ENCODE data around the gene EPB41L5. TPM values are rescaled to one million over a fixed set of nuclear protein-coding genes. Genes with fewer than 3 reads are reported as not detected.
A peak's percentile ranks its signal among the peaks of the same experiment; 100 is the strongest.
"Not testable (repeated sequence)": the region's sequence is repeated elsewhere in the genome, so short reads cannot be mapped to it uniquely, and the experiment has no call there.

Gene EPB41L5
- total RNA-seq: 40.3 TPM

DNA sequence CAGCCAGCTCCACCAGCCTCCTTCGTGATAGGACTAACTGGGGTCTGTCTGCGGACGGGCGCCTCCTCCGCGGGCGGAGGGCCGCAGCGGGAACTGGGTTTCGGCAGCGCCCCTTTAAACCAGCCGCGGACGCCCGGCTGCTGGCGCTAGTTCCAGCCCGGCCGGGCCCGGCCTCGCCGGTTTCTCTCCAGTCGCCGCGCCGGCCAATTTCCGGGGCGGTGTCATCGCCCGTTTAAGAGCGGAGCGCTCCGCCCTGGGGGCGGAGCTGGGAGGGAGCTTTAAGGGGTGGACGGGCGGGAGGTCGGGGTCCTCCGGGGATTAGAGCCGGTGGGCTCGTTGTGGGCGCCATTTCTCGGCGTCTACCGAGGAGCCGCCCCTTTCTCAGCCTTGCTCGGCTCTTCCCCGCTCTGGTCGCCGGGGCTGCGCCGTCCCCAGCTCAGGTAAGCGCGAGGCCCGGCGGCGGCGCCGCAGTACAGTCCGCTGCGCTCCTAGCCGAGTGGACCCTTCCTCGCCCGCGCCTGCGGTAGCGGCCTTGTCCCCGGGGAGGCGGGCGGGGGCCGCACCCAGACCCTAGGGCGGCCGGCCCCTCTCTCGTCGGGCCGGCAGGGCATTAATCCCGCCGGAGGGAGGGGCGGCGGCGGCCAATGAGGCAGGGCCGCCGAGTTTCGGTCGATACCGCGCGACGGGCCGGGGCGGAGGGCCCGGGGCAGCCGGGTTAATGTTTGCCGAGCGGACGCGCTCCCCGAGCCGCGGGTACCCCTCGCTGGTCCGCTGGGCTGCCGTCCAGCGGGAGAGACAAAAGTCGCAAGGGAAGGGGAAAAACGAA lies at the start of gene EPB41L5:
Gene EPB41L5 (plus strand): TSS at position 307 of the 826 bp plus-strand sequence. CDS start 6,008 bp downstream, outside the sequence.
- peak; percentile 98 for DNase-seq

DNA sequence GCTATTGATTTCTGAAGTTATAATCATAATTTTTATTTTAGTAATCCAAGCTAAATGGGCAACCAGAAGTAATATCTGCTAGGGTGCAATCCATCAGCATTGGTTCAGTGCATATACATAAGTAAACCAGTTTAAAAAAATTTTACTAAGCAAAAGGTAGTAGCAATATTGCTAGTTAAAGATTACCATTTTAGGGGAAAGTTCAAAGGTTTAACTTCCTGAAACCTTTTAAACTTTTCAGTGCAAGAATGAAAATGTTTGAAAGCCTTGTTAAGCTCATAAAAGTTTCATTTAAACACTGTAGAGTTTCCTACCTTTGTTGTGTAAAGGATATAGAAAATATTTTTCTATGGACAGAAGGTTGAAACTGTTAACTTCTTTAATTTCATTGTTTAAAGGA lies 31.0 kb upstream of the EPB41L5 start:
- no peak for DNase-seq

DNA sequence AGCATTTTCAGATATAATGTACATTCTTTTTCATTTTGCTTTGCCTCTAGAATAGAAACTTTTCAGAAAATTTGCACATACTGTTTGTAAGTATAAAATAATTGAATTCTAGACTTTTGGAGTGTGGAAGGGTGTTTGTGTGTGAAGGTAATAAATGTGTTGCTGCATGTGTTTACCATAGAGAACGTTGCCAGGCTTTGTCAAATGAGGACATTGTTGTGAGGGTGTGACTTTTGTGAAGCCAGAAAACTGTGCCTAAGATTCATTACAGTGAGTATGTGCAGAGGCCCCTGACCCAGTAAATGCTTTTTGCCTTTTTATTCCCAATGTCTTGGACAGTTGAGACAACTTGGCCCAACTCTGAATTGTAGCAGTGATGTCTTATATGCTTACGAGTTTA lies 30.4 kb upstream of the EPB41L5 start:
- no peak for DNase-seq

DNA sequence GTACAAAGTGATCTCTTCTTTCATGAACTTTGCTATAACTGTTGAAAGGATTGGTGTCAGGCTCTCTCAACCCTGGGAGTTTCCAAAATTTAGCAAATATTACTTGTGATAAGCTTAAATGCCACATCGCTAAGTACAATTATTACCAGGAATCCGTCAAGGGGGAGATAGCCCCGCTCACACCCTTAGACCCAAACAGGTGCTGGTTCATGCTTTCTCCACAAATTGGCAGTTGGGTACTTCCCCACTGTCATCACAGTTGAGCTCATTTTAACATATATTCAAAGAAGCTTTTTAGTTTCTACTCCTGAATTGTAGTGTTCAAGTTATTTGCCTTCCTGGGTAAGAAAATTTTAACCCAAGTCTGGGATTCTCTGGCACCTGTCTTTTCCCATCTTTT lies 29.8 kb upstream of the EPB41L5 start:
- peak; percentile 11 for DNase-seq

DNA sequence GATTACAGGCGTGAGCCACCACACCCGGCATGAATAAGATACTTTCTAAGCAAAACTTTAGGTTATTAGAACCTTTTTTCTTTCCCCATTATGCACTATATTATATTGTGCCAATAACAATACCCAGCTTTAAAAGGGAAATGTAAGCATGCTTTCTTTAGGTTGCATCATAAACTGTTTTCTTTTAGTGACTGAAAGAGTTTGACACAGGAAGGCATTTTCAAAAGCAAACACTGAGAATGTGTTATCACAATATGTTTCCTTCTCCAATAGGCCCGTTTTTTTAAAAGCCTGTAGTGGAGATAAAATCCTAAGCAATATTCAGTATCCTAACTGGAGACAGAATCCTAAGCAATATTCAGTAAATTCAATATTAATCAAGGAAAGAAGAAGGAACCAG lies 16.7 kb upstream of the EPB41L5 start:
- DNase-seq: no peak

DNA sequence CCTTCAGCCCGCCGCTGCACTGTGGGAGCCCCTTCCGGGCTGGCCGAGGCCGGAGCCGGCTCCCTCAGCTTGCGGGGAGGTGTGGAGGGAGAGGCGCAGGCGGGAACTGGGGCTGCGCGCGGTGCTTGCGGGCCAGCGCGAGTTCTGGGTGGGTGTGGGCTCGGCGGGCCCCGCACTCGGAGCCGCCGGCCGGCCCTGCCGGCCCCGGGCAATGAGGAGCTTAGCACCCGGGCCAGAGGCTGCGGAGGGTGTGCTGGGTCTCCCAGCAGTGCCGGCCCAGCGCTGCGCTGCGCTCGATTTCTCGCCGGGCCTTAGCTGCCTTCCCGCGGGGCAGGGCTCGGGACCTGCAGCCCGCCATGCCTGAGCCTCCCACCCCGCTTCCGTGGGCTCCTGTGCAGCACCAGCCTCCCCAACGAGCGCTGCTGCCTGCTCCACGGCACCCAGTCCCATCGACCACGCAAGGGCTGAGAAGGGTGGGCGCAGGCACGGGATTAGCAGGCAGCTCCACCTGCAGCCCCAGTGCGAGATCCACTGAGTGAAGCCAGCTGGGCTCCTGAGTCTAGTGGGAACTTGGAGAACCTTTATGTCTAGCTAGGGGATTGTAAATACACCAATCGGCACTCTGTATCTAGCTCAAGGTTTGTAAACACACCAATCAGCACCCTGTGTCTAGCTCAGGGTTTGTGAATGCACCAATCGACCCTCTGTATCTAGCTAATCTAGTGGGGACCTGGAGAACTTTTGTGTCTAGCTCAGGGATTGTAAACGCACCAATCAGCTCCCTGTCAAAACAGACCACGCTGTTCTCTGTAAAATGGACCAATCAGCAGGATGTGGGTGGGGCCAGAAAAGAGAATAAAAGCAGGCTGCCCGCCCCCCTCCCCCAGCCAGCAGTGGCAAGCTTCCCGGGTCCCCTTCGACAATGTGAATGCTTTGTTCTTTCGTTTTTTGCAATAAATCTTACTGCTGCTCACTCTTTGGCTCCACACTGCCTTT lies 15.7 kb upstream of the EPB41L5 start:
- DNase-seq: not testable (repeated sequence)

DNA sequence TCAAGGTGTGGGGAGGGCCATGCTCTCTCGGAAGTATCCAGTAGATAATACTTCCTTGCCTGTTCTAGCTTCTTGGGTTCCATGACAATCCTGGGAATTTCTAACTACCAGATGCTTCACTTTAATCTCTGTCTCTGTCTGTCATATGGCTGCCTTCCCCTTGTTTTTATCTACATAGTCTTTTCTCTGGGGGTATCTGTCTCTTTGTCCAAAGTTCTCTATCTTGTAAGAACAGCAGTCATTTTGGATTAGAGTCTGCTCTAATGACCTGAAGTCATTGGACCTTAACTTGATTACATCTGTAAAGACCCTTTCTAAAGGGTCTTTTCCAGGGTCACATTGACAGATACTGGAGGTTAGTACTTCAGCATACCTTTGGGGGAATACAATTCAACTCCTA lies 11.4 kb upstream of the EPB41L5 start:
- DNase-seq: no peak

DNA sequence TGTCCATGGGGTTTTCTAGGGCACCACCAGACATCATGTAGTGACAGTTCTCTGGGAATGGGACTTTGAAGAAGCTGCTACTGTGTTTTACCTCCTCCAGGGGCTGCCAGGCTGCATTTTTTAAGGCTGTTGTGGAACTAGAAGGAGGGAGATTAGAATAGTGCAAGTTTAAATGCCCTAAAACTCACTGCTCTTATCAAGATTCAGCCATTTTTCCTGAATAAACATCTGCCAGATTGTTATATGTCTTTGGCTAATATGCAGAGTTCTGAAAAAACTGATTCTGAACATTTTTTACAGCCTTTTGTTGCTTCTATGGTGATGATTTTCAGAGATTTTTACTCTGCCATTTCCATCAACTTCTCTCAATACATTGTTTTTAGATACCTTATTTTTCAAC lies 8.6 kb upstream of the EPB41L5 start:
- no peak for DNase-seq

DNA sequence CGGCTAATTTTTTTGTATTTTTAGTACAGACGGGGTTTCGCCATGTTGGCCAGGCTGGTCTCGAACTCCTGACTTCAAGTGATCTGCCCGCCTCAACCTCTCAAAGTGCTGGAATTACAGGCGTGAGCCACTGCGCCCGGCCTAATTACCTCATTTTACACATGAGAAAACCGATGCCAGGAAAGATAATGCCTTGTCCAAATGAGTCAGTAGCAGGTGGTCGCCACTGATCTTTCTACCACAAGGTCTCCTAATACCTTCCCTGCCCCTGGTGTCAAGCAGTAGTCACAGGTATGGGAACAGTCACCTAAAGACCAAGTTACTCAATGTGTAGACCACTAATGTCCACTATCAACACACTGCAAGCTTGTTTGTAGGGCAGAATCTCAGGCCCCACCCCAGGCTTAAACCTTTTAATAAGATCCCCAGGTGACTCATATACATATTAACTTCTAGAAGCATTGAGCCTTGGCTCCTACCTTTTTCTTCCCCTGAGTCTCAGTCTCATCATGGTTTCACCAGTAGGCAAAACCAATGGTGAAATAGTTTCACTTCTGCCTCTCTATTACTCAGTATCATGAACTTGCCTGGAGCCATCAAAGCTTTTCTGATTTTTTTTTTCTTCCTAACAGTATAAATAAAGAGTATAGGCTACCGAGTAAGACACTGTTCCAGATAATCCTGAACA lies 6.9 kb upstream of the EPB41L5 start:
- no peak for DNase-seq

DNA sequence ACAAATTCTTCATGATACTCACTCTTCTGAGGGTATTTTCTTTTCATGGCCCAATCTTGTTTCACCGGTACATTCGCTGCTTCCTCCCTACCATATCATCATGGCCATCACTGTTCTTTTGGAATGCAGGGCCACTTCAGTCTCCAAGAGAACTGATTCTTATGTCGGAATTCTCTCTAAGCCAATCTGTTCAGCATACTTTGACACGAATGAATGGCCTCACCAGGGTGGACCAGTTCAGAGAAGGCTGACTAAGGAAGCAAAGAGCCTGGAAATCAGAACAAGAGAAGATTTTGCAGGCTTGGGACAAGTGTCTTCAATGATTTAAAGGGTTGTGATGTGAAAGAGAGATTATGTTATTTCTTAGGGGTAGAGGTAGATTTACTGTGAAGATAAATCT lies 5.0 kb upstream of the EPB41L5 start:
- DNase-seq: no peak

DNA sequence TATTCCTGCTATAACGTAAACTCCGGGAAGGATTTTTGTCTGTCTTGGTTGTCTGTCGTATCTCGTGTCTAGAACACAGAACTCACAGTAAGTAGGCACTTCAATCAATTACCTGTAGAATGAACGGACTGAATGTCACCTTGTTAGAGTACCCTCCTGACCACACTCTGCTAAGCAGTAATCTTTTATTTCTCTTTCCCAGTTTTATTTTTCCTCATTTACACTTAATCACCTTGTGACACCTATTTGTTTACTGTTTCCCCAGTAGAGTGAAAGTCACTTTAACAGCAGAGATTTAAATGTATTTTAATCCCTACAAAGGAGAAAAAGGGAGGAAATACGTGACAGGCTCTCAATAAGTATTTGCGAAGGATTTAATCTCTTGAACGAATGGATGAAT lies 514 bp upstream of the EPB41L5 start:
- no peak for DNase-seq

DNA sequence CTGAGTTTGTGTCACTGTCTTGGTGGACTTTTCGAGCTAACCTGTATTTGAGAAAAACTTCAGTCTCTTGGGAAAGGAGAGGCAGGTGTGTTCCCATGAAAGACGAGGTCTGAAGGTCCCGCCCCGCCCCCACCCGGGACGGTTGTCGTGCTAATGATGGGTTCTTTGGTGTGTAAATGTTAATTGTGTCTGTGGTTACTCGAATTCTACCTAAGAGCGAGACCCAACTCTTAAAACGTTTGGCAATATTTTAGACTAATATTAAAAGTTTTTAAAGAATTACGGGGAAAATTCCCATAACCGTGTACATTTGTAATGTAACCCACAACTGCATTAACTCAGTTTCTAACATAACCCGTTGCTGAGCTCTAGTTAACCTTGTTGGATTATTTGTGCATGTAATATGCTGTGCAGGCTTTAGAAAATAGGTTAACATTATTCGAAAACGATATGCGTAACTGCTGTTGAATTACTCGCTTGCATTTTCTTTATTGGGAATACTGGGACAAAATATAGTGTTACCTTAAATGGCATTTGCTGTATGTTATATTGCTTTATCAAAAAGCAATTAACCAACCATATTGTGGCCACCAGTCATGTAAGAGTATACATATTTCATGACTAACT lies 833 bp downstream of the EPB41L5 start:
- no peak for DNase-seq

DNA sequence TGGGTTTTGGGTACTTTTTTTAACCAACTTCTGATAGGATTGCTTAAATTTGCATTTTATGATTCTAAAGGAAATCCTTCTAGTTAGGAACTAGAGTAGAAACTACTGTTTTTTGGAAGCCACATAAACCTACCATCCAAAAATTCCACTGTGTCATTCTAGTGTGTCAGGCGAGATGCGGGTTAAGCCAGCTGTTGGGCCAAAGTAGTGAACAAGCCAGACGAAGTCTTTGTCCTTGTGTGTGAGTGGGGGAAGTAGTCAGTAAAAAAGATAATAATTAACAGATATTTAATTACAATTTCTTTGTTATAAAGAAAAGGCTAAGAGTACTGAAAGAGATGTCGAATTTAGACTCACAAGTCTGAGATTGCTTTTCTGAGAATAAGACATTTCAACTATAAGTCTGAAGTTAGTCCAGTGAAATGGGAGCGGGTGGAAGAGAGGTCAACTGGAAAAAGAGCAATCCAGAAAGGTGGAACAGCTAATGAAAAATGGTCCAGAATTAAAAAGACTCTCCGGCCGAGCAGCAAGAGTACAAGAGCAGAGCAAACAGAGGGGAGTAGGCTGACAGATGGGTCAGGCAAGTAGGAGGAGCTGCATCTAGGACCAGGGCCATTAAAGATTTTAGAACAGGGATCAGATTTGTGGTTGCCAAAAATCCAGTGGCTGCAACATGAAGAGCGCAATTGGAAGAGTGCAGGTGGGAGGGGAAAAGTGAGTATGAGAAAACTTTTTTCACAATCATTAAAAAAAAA lies 1.5 kb downstream of the EPB41L5 start:
- DNase-seq: peak; percentile 46

DNA sequence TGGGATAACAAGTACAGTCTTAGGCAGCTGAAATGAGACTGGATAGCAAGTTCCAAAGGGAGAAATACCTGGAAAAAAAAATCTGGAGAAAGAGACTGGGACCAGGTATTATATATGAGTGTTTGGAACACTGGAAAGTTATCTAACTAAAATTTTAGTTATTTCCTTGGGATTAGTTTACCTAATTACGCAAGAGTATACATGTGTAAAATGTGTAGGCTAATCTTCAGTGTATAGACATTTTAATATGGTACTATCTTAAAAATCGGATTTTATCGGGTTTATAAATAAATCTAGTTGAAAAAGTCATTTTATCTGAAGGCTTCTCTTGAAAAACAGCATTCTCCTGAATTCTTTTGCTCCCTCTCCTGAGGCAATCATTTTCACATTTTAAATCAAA lies 3.9 kb downstream of the EPB41L5 start:
- DNase-seq: no peak

DNA sequence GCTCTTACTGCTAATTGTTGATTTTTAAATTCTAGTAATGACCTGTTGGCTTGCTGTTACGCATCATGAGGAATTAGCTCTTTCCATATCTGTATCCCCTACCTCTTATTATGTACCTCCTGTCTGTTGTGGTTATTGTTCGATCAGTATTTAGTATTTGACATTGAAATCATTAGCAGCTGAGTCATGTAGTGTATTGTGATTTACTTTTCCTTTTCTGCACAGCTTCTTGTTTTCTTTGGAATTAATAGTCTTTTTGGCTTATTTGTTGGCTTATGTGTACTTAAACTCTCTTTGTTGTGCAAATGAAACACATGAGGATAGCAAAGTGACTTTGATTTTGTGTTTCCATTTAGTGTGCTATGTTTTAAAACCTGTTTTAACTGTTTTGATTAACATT lies 4.3 kb downstream of the EPB41L5 start:
- DNase-seq: no peak

DNA sequence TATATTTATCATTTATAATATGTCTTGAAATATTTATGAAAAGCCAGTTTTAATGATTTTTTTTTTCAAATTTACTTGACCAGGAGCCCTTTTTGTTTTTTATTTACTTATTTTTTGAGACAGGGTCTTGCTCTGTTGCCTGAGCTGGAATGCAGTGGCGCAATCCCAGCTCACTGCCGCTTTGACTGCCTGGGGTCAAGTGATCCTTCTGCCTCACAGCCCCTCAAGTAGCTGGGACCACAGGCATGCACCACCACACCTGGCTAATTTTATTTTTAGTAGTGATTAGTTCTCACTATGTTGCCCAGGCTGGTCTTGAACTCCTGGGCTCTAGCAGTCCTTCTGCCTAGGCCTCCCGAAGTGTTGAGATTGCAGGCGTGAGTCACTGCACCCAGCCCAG lies 5.7 kb downstream of the EPB41L5 start:
- no peak for DNase-seq

DNA sequence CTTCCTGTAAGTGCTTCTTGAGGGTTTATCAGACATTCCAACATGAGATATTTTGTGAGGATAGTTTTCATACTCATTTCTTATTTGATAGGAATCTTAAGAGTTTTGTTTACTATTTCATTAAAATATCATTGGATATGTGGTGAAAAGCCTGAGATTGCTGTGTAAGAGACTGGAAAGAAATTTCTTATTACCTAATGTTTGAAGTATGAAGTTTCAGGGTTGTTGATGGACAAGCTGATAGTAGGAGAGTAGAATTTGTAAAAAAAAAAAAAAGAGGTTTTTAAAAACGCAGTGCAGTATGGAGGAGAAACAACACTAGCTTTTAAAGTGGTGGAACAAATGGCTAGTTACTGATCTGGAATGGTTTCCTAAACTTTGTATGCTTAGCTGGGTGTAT lies 7.7 kb downstream of the EPB41L5 start:
- no peak for DNase-seq

DNA sequence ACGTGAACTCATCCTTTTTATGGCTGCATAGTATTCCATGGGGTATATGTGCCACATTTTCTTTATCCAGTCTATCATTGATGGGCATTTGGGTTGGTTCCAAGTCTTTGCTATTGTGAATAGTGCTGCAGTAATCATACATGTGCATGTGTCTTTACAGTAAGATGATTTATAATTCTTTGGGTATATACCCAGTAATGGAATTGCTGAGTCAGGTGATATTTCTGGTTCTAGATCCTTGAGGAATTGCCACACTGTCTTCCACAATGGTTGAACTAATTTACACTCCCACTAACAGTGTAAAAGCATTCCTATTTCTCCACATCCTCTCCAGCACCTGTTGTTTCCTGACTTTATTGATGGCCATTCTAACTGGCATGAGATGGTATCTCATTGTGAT lies 9.6 kb downstream of the EPB41L5 start:
- DNase-seq: not testable (repeated sequence)

DNA sequence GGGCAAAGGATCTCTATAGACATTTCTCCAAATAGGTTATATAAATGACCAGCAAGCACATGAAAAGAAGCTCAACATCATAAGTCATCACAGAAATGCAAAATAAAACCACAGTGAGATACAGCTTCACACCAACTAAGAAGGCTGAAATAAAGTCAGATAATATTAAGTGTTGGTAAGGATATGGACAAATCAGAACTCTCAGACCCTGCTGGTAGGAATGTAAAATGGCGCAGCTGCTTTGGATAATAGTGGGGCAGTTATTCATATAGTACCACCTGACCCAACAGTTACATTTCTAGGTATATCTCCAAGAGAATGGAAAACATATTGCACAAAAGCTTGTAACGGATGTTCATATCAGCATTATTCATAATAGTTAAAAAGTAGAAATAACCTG lies 14.0 kb downstream of the EPB41L5 start:
- DNase-seq: no peak

DNA sequence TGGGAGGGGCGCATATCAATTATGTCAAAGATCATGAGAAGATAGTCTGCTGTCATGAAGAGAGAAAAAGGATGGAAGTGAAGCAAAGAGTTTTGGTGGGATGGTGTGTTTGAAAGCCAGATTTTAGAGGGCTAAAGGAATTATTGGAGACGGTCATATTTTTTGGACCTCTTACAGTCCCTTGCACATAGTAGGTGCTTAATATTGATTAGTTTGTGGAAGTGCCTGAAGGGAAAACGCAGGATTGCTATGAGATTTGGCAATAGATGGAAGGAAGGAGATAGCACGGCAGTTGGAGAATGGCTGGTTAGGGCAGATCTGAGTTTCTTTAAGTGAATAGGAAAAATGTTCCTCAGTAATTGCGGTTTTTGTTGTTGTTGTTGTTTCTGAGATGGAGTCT lies 15.9 kb downstream of the EPB41L5 start:
- DNase-seq: no peak
